ENCODE results near the gene GLB1L2. TPM values are rescaled to one million over a fixed set of nuclear protein-coding genes. Genes with fewer than 3 reads are reported as not detected.

Gene GLB1L2
- total and polyA plus RNA-seq, 2 of the 13 experiments (the other 11 are each of a cell fraction or from before 2014, with no cell fraction given), result 0.59 to 0.69 TPM

DNA sequence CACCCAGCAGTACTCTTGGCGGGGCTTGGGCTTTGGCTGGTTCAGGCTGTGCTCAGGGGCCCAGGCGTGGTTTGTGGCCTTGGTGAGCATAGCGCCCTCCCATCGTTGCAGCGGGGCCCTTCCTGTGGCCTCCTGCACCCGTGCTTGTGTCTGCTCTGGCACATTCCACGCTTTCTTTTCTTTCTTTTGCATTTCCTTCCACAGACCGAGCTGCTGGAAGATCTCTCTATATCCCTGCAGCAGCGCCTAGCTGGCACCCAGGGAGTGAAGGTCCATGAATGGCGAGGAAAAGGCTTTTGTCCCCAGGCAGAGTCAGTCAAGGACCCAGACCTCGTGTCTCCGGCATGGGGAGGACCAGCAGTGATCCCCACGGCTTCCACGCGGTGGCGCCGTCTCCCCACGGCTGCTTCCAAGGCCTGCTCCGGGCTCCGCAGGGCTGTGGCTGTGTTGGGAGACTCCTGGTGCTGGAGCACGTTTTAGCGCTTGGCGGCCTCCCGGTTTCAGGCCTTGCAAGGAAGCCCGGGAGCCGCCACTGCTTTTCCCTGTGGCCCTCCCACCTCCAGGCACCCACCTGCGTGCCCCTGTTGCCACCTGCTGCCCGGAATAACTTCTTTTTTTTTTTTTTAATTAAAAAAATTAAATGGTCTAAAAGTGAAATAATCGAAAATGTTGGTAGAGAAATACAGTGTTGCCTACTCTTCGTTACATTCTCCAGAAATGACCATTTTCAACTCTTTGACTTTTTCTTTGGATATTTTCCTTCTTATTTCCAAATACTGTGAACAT lies 28.5 kb downstream of the GLB1L2 start (continued):
- TF ChIP-seq, protein P1, sequence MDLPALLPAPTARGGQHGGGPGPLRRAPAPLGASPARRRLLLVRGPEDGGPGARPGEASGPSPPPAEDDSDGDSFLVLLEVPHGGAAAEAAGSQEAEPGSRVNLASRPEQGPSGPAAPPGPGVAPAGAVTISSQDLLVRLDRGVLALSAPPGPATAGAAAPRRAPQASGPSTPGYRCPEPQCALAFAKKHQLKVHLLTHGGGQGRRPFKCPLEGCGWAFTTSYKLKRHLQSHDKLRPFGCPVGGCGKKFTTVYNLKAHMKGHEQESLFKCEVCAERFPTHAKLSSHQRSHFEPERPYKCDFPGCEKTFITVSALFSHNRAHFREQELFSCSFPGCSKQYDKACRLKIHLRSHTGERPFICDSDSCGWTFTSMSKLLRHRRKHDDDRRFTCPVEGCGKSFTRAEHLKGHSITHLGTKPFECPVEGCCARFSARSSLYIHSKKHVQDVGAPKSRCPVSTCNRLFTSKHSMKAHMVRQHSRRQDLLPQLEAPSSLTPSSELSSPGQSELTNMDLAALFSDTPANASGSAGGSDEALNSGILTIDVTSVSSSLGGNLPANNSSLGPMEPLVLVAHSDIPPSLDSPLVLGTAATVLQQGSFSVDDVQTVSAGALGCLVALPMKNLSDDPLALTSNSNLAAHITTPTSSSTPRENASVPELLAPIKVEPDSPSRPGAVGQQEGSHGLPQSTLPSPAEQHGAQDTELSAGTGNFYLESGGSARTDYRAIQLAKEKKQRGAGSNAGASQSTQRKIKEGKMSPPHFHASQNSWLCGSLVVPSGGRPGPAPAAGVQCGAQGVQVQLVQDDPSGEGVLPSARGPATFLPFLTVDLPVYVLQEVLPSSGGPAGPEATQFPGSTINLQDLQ (CRISPR knock-in tag; IDR thresholded peaks at IDR 0.05), result no peak
- TF ChIP-seq ZNF382 (CRISPR knock-in tag; IDR thresholded peaks at IDR 0.05; ENCODE audit: borderline replicate concordance) (no peak), AHDC1 (CRISPR knock-in tag; IDR thresholded peaks at IDR 0.05; ENCODE audit: borderline replicate concordance) (no peak), ZNF263 (CRISPR knock-in tag; IDR thresholded peaks at IDR 0.05) (peak; percentile 91), ZNF574 (CRISPR knock-in tag; IDR thresholded peaks at IDR 0.05) (peak; percentile 68), ZNF12 (CRISPR knock-in tag; IDR thresholded peaks at IDR 0.05) (no peak), NFYB (CRISPR knock-in tag; IDR thresholded peaks at IDR 0.05) (no peak), ATF5 (CRISPR knock-in tag; IDR thresholded peaks at IDR 0.05; ENCODE audit: low read depth) (no peak), GATAD1 (CRISPR knock-in tag; IDR thresholded peaks at IDR 0.05) (0 out of 2 replicates have a peak, but pooled peaks have one; percentile 20), ZNF773 (CRISPR knock-in tag; IDR thresholded peaks at IDR 0.05; ENCODE audit: borderline replicate concordance) (no peak), MATR3 (CRISPR knock-in tag; IDR thresholded peaks at IDR 0.05) (no peak), ZFP41 (CRISPR knock-in tag; IDR thresholded peaks at IDR 0.05; ENCODE audit: borderline replicate concordance) (0 out of 2 replicates have a peak, but pooled peaks have one; percentile 37), NCOA5 (CRISPR knock-in tag; IDR thresholded peaks at IDR 0.05) (no peak), PLRG1 (conservative IDR thresholded peaks at IDR 0.05) (no peak), NKX3-1 (CRISPR knock-in tag; IDR thresholded peaks at IDR 0.05) (no peak), KMT2B (CRISPR knock-in tag; IDR thresholded peaks at IDR 0.05) (no peak), ZFP36 (IDR thresholded peaks at IDR 0.05; ENCODE audit: borderline replicate concordance, low read depth, low read length, partially characterized antibody) (no peak), ZFX (CRISPR knock-in tag; IDR thresholded peaks at IDR 0.05; ENCODE audit: low read depth) (peak; percentile 87)
